ENCODE data around the gene TBL1X.

TBL1X gene

DNA sequence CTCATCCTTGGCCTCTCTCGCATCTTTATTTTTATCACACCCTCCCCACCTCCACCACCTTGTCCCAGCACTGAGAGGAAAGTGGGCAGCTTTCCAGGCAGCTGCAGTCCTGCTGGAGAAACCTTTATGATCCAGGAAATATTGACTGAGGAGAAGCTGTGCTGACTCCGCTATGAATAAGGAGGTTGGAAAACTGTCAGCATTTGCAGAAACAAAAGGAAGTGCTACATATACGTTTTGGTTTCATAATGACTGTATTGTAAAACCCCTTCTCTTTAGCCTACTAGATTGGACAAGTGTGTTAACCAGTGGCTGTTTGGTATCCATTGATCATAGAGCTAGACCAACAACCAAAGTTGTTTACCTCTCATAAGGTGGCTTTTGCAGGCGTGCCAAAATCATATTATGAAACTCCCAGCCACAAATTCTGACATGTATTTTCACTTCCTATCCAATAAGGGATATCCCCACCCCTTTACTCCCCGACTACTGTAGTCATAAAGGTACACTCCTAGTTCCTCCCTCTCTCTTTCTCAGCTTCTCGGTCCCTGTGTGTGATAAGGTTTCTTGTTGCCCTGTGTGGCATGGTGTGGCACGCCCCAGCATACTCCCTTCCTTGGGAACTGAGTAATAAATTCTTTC lies 212.4 kb downstream of the TBL1X start:
- no peak for DNase-seq

DNA sequence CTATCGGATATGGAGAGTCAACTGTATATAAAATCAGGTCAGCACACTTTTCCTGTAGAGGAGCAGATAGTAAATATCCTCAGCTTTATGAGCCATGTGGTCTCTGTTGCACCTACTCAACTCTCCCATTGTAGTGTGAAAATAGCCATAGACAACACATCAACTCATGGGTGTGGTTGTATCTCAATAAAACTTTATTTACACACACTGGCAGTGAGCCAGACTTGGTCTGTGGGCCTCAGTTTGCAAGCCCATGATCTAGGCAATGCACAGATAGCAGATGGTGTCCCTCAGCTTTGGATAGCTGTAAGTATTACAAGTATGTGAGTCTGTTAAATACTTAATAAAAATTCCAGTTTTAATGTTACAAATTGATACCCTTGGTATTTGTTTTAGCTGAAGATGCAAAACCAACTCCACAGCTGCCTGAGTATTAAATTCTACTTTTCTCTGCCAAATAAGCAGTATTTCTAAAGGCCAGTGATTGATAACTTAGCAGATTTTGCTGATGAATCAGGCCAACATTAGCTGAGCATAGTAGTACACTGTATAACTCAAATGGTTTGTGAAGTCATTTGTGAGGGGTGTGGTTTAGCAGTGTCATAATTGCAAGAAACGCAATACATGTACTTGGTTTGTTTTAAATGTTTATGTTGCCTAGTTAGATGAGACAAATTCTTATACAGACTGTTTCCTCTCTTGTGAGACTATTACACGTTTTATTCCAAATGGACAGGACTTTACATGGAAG lies 213.5 kb downstream of the TBL1X start:
- DNase-seq: no peak

DNA sequence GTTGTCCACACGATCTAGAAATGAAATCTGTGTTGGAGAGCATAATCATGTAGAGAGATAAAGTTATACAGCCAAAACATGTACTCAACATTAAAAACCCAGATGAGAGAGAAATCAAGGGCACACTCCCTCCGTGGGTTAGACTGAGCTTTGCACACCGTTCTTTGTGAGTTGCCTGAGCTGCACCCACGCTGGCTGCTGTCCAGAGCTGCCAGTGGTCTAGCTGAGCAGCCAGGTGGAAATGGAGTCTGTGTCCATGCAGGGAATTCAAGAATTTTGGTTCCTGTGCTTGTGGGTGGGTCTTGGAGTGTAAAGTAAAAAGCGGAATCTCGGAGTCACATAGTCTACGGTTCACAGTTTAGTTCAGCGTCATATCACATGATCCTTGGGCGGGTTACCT lies 216.2 kb downstream of the TBL1X start:
- no peak for DNase-seq

DNA sequence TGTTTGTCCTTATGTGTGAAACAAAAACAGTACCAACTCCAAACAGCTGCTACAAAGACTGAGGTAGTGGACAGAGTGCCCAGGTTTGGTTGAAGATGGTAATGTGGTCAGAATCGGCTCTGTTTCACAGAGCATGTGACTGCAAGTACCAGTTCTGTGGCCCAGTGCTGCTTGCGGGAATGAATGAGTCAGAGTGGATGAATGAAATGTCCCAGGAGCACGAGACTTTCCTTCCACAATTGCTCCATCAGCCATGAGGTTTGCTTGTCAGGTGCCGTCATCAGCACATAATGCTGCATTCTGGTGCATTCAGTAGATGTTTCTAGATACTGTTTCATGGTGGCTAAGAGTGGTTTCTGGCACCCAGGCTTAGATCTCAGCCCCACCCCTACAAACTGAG lies 216.6 kb downstream of the TBL1X start:
- DNase-seq: no peak

DNA sequence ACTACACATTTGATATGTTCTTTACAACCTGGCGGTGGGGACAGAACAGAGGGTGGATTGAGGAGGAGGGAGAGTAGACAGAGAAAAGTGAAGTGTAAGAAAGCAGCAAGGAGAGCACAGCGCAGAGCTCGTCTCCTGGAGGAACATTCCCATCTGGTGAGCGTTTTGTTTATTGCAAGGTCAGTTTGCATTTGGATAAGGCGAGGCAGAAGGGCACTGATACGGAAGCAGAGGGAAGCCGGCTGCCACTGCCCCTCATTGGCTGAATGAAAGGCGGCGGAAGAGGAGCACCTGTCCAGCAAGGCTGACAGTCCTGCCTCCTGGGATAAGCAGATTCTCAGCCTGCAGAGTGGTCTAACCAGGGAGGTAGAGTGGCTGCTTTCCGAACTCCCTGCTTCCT lies 217.6 kb downstream of the TBL1X start:
- DNase-seq: no peak

DNA sequence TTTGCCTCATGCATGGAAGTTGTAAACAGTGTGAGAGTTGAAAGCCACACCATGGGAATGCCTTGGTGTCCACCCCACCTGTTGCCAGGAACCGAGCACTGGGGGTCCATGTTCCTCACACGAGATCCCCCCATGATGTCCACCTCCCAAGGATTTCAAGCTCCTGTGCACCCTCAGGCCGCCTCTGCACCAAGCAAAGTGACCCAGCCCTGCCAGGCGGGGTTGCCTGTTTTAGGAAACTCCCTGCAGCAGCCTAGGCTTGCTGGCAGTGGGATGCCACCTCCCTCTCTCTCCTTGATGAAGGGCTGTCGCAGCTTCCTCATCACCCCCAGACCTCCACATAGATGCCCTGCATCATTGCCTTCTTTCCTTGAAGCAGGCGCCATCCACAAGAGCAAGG lies 218.0 kb downstream of the TBL1X start:
- DNase-seq: no peak

DNA sequence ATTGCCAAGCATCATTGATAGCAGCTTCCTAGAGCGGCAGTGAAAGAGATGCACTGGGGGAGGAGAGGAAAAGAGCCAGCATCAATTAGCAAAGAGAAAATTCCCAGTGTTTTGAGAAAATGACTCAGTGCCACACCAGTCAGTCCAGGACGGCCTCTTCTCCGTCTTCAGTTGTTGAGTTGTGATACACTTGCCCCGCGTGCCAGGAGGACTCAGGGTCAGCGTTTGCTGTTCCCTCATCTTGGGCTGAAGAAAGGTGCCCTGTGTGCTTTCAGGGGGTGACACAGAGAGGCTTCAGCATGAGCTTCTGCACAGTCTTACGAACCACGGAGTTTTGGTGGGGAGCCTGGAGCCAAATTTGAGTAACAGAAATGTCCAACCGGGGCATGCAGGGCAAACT lies 218.5 kb downstream of the TBL1X start:
- no peak for DNase-seq

DNA sequence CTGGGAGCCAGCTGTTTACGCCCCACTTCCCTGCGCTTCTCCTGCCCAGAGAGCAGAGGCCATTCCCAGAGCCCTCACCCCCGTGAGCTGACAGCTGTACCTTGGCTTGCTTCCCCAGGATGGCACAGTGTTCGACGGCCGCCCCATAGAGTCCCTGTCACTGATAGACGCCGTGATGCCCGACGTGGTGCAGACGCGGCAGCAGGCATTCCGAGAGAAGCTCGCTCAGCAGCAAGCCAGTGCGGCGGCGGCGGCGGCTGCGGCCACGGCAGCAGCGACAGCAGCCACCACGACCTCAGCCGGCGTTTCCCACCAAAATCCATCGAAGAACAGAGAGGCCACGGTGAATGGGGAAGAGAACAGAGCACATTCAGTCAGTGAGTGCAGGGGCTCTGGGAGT lies 223.0 kb downstream of the TBL1X start:
- DNase-seq: no peak

DNA sequence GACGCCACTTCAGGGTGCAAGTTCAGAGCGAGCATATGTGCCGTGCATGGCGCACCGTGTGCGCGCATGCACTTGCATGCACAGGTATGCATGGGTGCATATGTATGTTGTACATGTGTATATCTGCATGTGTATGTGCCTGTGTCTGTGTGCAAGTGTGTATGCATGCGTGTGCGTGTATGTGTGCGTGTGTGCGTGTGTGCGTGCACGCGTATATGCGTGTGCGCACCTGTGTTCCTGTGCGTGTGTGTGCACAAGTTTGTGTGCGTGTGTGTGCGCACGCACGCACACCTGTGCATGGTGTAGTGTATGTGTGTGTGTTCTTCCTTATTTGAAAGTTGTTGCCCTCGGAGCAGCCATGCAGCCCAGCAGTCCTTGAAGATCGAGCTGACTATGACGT lies 224.0 kb downstream of the TBL1X start:
- DNase-seq: no peak

DNA sequence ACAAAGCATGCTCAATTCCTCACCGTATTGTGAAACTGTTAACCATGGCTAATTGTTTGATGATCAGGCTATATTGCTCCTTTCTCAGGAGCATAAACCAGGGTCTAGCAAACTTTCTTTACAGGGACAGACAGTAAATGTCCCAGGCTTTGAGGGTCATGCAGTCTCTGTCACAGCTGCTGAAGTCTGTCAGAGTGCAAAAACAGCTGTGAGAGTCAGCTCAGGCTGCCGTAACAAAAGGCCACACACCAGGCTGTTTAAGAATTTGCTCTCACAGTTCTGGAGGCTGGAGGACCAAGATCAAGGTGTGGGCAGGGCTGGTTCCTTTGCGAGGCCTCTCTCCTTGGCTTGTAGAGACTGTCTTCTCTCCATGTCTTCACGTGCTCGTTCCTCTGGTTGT lies 225.2 kb downstream of the TBL1X start:
- no peak for DNase-seq

DNA sequence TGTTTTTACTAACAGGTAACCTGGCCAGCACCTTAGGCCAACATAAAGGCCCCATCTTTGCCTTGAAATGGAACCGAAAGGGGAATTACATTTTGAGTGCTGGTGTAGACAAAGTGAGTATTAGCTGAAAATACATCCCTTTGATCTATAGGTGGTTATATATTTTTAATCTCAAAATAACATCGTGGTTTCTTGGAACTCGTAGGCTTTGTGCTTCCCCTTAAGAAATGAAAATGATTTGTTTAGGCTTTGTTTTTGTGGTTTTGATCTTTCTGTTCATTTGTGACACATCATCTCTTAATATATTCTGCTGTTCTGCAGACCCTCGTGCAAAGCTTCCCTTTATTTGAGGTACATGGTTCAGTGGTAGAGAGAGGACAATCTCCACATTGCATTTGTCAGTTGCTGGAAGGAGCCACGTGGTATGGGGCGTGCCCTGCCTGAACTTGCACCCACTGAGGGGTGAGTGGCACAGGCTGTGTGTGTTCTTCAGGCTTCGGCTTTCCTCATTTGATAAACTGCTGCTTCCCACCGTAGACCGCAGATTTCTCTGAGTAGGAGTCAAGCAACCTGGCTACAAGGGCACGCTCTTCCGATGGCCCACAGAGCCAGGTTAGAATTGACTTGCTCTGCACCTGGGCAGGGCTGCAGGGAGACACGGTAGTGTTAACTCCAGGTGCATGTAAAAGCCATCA lies 228.6 kb downstream of the TBL1X start:
- no peak for DNase-seq

DNA sequence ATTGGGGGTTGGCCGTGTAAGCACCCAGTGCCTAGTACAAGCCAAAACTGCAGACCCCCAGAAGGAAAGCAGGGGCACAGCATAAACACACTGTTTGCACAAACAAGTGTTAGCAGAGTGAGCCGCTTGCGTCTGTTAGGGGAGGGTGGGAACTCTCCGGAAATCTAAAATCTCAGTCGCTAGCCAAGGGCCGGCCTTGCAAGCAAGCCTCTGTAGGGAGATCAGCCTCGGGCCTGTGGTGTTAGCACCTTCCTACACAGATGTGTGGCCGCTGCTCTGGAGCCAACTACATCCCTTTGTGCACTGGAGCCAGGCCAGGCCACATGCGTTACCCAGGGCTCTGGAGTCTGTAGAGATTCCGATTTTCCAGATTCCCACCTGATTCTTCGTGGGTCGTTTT lies 233.7 kb downstream of the TBL1X start:
- no peak for DNase-seq

DNA sequence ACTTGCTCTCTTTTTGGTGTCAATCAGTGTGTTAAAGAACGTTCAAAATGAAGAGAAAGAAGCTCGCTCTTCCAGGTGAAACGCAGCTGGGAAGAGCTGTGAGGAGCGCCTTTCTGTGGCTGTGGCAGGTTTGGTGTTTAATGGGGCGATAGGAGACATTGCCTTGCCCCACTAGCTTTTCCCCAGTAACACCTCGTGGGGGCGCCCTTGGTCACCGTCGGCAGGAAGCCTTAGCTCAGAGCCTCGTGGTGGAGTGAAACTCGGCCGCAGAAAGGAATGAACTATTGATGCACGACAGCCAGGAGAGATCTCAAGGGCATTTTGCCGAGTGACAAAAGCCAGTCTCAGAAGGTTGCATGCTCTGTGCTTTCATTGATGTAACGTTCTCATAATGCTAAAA lies 235.7 kb downstream of the TBL1X start:
- DNase-seq: no peak

DNA sequence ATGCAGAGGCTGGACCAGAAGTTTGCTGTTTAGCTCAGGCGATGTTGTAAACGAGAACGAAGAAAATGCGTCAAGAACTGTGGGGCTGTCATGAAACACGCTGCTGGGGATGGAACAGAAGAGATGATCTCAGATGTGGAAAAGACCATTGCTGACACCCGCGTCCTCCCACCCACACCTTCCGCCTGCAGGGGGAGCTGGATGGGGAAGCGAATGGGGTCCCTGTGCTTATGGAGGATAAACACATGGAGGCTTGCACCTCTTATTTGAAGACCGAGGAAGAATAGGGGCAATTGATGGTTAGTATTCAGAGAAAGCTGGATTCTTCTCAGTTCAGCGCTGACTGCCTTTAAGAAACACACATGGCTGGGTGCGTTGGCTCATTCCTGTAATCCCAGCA lies 236.9 kb downstream of the TBL1X start:
- no peak for DNase-seq

DNA sequence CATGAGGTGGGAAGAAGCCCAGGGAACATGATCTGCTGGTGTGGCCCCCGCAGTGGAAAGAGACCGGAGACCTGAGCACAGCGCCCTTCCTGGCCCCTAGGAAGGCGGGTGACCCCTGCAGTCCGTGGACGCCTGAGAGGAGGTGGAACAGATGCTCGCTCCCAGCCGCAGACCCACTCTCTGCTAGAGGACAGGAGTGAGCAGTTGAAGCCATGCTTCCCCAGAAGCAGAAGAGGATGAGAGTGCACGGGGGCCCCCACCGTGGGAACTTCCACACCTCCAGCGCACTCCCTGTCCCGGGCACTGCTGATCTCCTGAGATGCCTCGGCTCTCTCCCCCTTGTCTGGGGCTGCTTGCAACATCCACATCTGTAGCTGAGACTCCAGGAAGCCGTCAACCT lies 238.5 kb downstream of the TBL1X start:
- no peak for DNase-seq

DNA sequence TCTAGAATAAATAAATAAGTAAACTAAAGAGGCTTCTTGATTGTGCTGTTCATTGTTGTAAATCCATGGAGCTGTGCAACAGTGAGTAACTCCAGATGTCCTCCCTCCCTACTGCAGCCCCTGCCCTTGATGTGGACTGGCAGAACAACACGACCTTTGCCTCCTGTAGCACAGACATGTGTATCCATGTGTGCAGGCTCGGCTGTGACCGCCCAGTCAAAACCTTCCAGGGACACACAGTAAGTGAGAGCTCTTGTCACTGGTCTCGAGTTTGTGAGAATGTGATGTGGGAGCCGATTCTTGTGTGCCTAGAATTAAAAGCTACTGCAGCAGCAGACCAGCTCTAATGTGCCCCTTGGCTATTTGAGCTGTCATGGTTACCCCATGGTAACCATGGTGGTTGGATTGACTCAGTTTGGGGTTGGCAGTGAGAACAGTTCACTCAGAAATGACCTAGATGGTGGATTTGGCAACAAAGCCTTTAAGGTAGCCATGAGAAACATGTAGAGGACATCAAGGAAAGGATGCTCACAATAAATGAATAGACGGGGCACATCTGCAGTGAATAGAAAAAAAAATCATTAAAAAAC lies 240.1 kb downstream of the TBL1X start:
- no peak for DNase-seq

DNA sequence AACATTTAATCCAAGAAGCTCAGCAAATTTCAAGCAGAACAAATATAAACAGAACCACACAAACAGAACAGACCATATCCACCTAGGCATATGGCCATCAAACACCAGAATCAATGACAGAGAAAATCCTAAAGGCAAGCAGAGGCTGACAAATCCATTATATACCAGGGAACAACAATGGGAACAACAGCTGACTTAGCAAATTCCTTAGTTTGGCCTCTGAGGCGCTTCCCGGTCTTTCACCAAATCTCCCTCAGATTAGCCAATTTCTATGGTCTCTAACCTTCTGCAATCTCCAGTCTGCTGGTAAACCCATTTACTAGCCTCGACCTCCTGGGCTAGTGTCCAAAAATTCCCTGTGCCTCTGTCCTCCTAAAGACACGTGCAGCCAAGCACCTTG lies 241.6 kb downstream of the TBL1X start:
- DNase-seq: no peak

DNA sequence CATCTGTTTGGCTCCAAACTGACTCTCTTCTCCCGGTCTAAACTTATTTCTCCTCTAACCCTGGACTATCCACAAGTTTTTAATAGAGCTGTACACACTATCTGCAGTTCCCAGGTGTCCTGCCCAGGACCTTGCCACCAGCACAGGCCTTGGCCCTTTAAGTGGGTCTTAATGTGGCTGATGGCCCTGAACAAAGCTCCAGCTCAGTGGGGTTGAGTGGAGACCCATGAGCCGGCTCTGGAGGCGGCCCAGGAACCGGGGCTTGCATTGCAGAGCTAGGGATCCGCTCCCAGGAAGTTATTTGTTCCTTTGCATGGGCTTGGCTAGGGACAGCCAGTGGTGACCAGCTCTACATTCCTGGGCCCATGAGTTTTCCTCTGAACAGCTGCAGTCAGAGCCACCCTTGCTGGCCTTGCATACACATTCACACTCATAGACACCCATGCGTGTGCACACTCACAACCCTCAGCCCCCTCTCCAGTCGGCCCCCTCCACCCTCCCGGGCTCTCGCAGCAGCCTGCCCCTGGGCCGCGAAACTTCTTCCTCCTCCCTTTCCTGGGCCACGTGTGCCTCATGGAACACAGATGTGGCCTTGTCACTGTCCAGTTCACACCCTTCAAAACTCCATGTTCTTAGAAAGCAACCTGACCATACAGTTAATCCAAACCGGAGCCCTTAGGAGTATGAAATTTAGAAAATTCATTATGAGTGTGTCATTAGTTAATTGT lies 242.6 kb downstream of the TBL1X start:
- no peak for DNase-seq

DNA sequence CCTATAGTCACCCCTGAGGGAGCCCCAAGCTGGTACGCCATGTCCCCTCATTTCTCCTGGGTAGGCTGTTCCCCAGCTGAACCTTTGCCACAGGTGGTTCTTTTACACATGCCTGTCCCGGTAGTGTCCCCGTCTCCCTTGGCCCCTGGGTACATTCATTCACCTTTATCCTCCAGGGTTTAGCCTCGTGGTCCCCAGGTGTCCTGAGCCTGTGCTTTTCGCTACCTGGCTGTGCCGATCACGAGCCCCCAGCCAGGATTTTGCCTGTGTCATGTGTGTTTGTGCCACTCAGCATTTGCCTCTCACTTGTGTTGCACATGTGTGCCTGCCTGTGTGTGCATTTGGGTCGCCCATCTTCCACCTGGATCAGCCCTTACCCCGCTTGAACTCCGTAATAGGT lies 243.2 kb downstream of the TBL1X start:
- DNase-seq: no peak

DNA sequence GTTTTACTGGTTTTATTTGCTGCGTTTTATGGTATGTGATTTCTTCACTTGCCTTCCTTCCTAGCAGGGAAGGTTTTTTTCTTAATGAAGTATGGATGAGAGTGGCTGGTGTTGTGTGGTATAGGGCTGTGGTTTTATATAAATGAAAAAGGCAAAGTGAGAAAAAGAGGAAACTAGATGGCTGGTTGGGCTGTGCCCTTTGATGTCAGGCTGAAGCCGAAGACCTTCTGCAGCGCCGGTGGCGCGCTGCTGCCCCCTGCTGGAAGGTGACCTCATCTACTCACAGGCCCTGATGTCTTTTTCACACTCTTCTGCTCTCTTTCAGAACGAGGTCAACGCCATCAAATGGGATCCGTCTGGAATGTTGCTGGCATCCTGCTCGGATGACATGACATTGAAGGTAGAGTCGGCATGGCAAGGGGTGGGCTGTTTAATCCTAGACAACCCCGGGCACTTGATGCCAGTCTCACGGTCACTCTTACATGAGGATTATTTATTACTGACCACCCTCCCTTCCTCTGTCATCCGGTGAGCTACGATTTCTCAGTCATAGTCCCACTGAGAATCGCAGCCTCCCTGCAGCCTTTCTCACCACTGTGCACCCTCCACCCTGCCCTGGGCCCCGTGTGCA lies 244.2 kb downstream of the TBL1X start:
- DNase-seq: peak; percentile 62

DNA sequence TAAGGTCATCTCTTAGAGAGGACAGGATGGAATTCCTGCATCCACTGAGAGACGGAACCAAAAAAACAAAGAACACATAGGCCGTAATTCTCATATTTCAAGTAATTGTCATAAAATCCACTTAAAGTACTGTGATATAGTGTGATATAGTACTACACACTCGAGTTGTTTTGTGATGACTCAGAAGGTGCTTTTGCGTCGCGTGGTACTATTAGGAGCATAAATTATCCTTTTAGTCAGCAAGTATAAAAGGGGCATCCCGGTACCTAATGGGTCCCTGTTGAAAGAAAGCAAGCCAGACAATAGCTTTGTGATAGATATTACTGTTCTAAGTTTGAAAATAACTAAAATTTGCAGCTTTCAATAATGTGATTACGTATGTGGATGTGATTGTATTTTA lies 245.5 kb downstream of the TBL1X start:
- no peak for DNase-seq

DNA sequence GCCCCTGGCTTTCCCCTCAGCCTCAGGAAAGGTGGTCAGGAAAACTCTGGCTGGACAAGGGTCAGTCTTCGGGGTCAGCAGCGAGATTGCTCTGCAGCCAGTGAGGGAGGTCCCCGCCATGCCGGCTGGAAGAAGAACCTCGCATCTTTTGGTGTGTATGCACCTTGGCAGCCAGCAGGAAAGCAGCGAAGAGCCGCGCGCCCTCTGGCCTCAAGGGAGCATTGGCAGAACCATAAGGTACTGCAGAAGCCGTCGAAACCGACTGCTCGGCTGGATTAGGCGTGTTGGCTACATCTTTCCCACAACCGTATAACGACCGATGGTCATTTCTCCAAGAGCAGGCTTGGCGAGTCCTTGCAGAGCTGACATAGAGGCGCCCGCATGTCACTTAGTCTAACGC lies 252.5 kb downstream of the TBL1X start:
- DNase-seq: no peak

DNA sequence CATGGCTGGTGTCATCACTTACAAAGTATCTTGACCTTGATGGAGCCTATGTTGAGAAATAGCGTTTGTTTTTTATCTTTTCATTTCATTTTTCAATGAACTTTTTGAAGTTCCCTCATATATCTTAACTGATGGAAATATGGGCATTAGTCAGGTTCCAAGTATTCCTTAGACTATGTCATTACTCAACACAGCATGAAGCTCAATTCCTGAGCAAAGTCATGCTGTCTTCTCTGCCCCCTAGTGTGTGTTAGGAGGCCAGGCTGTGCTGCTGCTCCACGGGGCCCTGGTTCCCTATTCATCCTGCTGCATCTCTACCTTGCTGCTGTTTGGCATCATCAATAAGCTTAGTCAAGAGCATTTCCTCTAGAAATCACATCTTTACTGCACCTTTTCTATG lies 259.9 kb downstream of the TBL1X start:
- no peak for DNase-seq
